ENCODE results near the gene KRTAP12-4.
"Not testable (repeated sequence)": the region's sequence is repeated elsewhere in the genome, so short reads cannot be mapped to it uniquely, and the experiment has no call there.

Gene KRTAP12-4

GRCh38 chr21:44697172-44697810 lies 42.8 kb upstream of the KRTAP12-4 start, which contains the start of gene KRTAP10-12:
Gene KRTAP10-12, plus strand, starts transcription at chr21:44697172. Its CDS starts 30 bp downstream, at chr21:44697202.
- not testable (repeated sequence) for H3K4me1 ChIP-seq (ENCODE audit: insufficient read depth, low read length); H3K9me3 ChIP-seq (ENCODE audit: low read length); H3K27ac ChIP-seq (ENCODE audit: low read depth, low read length); H3K4me3 ChIP-seq (ENCODE audit: low read depth in 1 of 2, low read length in 2 of 2); H3K9ac ChIP-seq (ENCODE audit: low read length); H3K36me3 ChIP-seq (ENCODE audit: insufficient read depth, low read length)
- peaks cover 5 to 43% of the 10 kb centered on the region in 2 donors for H3K27me3 ChIP-seq (ENCODE audit: control insufficient read depth in 1 of 2, insufficient read depth in 2 of 2, low read length in 2 of 2)

- H3K27ac ChIP-seq (ENCODE audit: low read depth, low read length): no peak overlapping the region
Measured at GRCh38 chr21:44696572-44696971, 42.1 kb upstream of the KRTAP12-4 start.

GRCh38 chr21:44695641-44696040 lies 41.2 kb upstream of the KRTAP12-4 start:
- Histone ChIP-seq H3K9me3 (ENCODE audit: low read length) (no peaks in the 10 kb centered on the region), H3K4me3 (ENCODE audit: low read depth in 1 of 2, low read length in 2 of 2) (no peak overlapping the region), H3K9ac (ENCODE audit: low read length) (no peak overlapping the region), H3K27me3 (ENCODE audit: control insufficient read depth in 1 of 2, insufficient read depth in 2 of 2, low read length in 2 of 2) (peaks cover 5 to 30% of the 10 kb centered on the region in 2 donors), H3K27ac (ENCODE audit: low read depth, low read length) (no peak overlapping the region), H3K36me3 (ENCODE audit: insufficient read depth, low read length) (no peaks in the 10 kb centered on the region), H3K4me1 (ENCODE audit: insufficient read depth, low read length) (no peaks in the 10 kb centered on the region)

More at GRCh38 chr21:44696572-44696971, 42.1 kb upstream of the KRTAP12-4 start:
- Histone ChIP-seq H3K4me3 (ENCODE audit: low read depth in 1 of 2, low read length in 2 of 2) (no peak overlapping the region), H3K9me3 (ENCODE audit: low read length) (no peaks in the 10 kb centered on the region), H3K27me3 (ENCODE audit: control insufficient read depth in 1 of 2, insufficient read depth in 2 of 2, low read length in 2 of 2) (peaks cover 5 to 36% of the 10 kb centered on the region in 2 donors), H3K9ac (ENCODE audit: low read length) (no peak overlapping the region), H3K36me3 (ENCODE audit: insufficient read depth, low read length) (no peaks in the 10 kb centered on the region), H3K4me1 (ENCODE audit: insufficient read depth, low read length) (no peaks in the 10 kb centered on the region)

- no peak overlapping the region for H3K27ac ChIP-seq (ENCODE audit: low read depth, low read length)
- H3K9me3 ChIP-seq (ENCODE audit: low read length): no peaks in the 10 kb centered on the region
- H3K4me1 ChIP-seq (ENCODE audit: insufficient read depth, low read length): no peaks in the 10 kb centered on the region
- H3K9ac ChIP-seq (ENCODE audit: low read length): no peak overlapping the region
- no peak overlapping the region for H3K4me3 ChIP-seq (ENCODE audit: low read depth in 1 of 2, low read length in 2 of 2)
- no peaks in the 10 kb centered on the region for H3K36me3 ChIP-seq (ENCODE audit: insufficient read depth, low read length)
- peaks cover 3 to 26% of the 10 kb centered on the region in 2 donors for H3K27me3 ChIP-seq (ENCODE audit: control insufficient read depth in 1 of 2, insufficient read depth in 2 of 2, low read length in 2 of 2)
Measured at GRCh38 chr21:44695184-44695583, 40.7 kb upstream of the KRTAP12-4 start.

GRCh38 chr21:44694776-44695175 lies 40.3 kb upstream of the KRTAP12-4 start:
- Histone ChIP-seq H3K4me3 (ENCODE audit: low read depth in 1 of 2, low read length in 2 of 2) (no peak overlapping the region), H3K27ac (ENCODE audit: low read depth, low read length) (no peak overlapping the region), H3K4me1 (ENCODE audit: insufficient read depth, low read length) (no peaks in the 10 kb centered on the region), H3K9ac (ENCODE audit: low read length) (no peak overlapping the region), H3K9me3 (ENCODE audit: low read length) (no peaks in the 10 kb centered on the region), H3K36me3 (ENCODE audit: insufficient read depth, low read length) (no peaks in the 10 kb centered on the region), H3K27me3 (ENCODE audit: control insufficient read depth in 1 of 2, insufficient read depth in 2 of 2, low read length in 2 of 2) (peaks cover 0 to 23% of the 10 kb centered on the region in 2 donors)

DNA sequence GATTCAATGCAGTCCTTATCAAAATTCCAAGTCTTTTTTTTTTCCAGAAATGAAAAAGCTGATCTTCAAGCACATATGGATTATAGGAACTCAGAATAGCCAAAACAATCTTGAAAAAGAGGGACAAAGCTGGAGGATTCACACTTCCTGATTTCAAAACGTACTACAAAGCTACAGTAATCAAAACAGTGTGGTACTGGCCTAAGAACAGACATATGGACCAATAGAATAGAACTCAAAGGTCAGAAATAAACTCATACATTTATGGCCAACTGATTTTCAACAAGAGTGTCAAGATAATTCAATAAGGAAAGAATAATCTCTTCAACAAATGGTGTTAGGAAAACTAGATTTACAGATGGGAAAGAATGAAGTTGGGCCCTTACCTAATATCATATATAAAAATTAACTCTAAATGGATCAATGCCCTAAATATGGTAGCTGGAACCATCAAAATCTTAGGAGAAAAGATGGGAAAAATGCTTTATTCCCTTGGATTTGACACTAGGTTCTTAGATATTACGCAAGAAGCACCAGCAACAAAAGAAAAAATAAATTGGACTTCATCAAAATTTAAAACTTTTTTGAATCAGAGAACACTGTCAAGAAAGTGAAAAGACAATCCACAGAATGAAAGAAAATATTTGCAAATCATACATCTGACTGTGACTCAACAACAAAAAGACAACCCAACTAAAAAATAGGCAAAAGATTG lies 38.5 kb upstream of the KRTAP12-4 start:
- H3K27me3 ChIP-seq (ENCODE audit: control insufficient read depth in 1 of 2, insufficient read depth in 2 of 2, low read length in 2 of 2): peaks cover 0 to 5% of the 10 kb centered on the region in 2 donors
- H3K9me3 ChIP-seq (ENCODE audit: low read length): no peaks in the 10 kb centered on the region
- no peaks in the 10 kb centered on the region for H3K36me3 ChIP-seq (ENCODE audit: insufficient read depth, low read length)
- H3K27ac ChIP-seq (ENCODE audit: low read depth, low read length): no peak overlapping the region
- no peaks in the 10 kb centered on the region for H3K4me1 ChIP-seq (ENCODE audit: insufficient read depth, low read length)
- no peak overlapping the region for H3K4me3 ChIP-seq (ENCODE audit: low read depth in 1 of 2, low read length in 2 of 2)
- no peak overlapping the region for H3K9ac ChIP-seq (ENCODE audit: low read length)

DNA sequence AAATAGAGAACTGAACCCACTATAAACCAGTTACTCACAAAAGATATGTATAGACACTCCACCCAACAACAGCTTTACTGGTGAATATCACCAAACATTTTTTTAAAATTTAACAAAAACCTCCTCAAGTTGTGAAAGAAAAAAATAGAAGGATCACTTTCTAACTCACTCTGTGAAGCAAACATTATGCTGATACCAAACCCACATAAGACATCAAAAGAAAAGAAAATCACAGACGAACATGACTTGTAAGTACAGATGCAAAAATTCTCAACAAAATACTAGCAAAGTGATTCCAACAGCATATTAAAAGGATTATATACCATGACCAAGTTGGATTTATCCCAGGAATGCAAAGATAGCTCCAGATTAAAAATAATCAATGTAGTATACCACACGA lies 37.2 kb upstream of the KRTAP12-4 start:
- no peak overlapping the region for H3K27ac ChIP-seq (ENCODE audit: low read depth, low read length)
- no peaks in the 10 kb centered on the region for H3K4me1 ChIP-seq (ENCODE audit: insufficient read depth, low read length)
- no peak overlapping the region for H3K9ac ChIP-seq (ENCODE audit: low read length)
- H3K9me3 ChIP-seq (ENCODE audit: low read length): no peaks in the 10 kb centered on the region
- H3K27me3 ChIP-seq (ENCODE audit: control insufficient read depth in 1 of 2, insufficient read depth in 2 of 2, low read length in 2 of 2): no peaks in the 10 kb centered on the region
- H3K4me3 ChIP-seq (ENCODE audit: low read depth in 1 of 2, low read length in 2 of 2): no peak overlapping the region
- H3K36me3 ChIP-seq (ENCODE audit: insufficient read depth, low read length): no peaks in the 10 kb centered on the region

DNA sequence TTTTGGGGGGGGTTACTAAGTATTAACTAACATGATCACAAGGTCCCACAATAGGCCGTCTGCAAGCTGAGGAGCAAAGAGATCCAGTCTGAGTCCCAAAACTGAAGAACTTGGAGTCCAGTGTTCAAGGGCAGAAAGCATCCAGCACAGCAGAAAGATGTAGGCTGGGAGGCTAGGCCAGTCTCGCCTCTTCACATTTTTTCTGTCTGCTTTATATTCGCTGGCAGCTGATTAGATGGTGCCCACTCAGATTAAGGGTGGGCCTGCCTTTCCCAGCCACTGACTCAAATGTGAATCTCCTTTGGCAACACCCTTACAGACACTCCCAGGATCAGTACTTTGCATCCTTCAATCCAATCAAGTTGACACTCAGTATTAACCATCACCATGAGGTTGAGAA lies 35.3 kb upstream of the KRTAP12-4 start:
- not testable (repeated sequence) for H3K27me3 ChIP-seq (ENCODE audit: control insufficient read depth in 1 of 2, insufficient read depth in 2 of 2, low read length in 2 of 2); H3K4me3 ChIP-seq (ENCODE audit: low read depth in 1 of 2, low read length in 2 of 2); H3K9ac ChIP-seq (ENCODE audit: low read length); H3K36me3 ChIP-seq (ENCODE audit: insufficient read depth, low read length); H3K9me3 ChIP-seq (ENCODE audit: low read length); H3K27ac ChIP-seq (ENCODE audit: low read depth, low read length); H3K4me1 ChIP-seq (ENCODE audit: insufficient read depth, low read length)

DNA sequence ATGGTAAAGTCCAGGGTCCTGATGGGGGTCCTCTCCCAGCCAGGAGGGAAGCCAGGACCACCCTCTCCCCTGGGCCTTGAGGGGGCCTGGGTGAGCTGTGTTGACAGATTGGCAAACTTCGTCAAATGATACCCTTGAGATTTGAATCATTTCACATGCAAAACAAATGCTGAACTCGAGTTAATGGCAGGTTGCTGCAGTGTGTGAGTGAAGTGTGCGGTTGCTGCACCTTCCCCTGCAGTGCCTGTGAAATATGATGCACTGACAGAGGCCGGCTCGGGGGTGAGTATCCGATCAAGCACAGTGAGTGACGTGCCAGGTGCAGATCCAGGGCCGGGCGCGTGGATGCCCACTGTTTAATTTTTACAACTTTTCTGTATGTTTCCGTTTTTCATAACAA lies 33.2 kb upstream of the KRTAP12-4 start:
- Histone ChIP-seq H3K27ac (ENCODE audit: low read depth, low read length) (no peak overlapping the region), H3K9ac (ENCODE audit: low read length) (no peak overlapping the region), H3K4me1 (ENCODE audit: insufficient read depth, low read length) (no peaks in the 10 kb centered on the region), H3K9me3 (ENCODE audit: low read length) (no peaks in the 10 kb centered on the region), H3K36me3 (ENCODE audit: insufficient read depth, low read length) (no peaks in the 10 kb centered on the region), H3K27me3 (ENCODE audit: control insufficient read depth in 1 of 2, insufficient read depth in 2 of 2, low read length in 2 of 2) (no peaks in the 10 kb centered on the region), H3K4me3 (ENCODE audit: low read depth in 1 of 2, low read length in 2 of 2) (no peak overlapping the region)

DNA sequence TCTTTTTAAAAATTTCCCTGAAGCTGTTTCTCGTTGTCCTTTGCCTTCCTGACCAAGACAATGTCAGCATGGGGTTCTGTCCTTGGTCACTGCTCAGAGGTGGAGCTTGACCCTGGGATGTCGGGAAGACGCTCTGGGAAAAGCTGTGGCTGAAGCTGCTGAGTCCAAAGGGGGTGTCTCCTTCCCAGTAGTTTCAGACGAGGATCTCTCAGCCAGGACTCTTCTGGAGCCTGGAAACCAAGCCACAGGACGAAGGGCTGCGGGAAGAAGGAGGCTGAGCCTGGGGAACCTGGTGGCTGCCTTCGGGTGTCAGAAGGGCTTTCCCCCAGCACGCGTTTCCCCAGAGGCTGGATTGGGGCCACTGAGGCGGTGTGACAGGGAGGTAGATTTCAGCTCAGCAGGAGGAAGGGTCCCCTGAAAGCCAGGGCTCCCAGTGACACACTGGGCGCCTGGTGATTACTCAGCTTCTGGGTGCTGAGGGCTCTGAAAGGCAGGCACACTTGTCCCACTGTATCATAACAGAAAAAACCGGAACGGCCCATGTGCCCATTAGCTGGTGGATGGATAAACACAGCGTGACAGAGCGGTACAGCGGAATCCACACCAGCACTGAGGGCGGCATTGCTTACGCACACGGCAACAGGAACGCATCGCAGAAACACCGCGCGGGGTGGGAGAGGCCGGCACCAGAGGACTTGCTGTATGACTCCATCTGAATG lies 32.5 kb upstream of the KRTAP12-4 start:
- no peaks in the 10 kb centered on the region for H3K36me3 ChIP-seq (ENCODE audit: insufficient read depth, low read length)
- no peaks in the 10 kb centered on the region for H3K4me1 ChIP-seq (ENCODE audit: insufficient read depth, low read length)
- H3K9ac ChIP-seq (ENCODE audit: low read length): no peak overlapping the region
- H3K27ac ChIP-seq (ENCODE audit: low read depth, low read length): no peak overlapping the region
- H3K27me3 ChIP-seq (ENCODE audit: control insufficient read depth in 1 of 2, insufficient read depth in 2 of 2, low read length in 2 of 2): no peaks in the 10 kb centered on the region
- H3K4me3 ChIP-seq (ENCODE audit: low read depth in 1 of 2, low read length in 2 of 2): no peak overlapping the region
- H3K9me3 ChIP-seq (ENCODE audit: low read length): no peaks in the 10 kb centered on the region

DNA sequence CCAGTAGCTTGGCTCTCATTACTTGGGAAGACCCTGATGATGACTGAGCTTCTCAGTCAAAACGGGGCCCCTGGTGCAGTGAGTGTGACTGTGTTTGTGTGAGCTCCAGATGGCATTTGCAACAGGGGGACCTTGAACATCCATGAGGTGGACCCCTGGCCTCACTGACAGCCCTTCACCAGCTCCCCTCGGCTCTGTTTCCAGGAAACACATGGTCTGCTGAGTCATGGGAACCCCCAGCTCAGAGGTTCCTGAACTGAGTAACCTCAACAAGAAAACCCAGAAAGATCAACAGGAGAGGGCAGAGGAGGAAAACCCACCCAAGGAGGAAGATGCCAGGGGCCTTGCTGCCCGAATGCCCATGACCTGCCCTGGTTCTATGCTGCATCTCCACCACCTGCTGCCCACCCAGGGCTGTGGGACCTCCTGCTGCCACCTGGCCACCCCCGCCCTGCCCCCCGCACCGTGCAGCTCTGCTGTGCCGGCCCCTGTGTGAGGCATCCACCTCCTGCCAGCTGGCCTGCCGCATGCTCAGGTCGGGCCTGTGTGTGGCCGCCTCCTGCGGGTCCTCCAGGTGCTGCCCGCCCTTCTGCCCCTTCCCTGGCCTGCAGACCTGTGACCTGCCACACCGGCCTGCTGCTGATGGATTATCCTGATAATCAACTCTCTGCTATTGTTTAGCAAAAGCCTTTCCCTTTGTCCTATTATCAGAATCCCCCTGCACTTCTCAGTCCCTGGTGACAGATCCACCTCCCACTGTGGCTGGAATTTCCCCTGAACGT lies 31.7 kb upstream of the KRTAP12-4 start:
- no peak overlapping the region for H3K9ac ChIP-seq (ENCODE audit: low read length)
- H3K9me3 ChIP-seq (ENCODE audit: low read length): no peaks in the 10 kb centered on the region
- H3K4me1 ChIP-seq (ENCODE audit: insufficient read depth, low read length): no peaks in the 10 kb centered on the region
- H3K27me3 ChIP-seq (ENCODE audit: control insufficient read depth in 1 of 2, insufficient read depth in 2 of 2, low read length in 2 of 2): no peaks in the 10 kb centered on the region
- H3K27ac ChIP-seq (ENCODE audit: low read depth, low read length): no peak overlapping the region
- no peaks in the 10 kb centered on the region for H3K36me3 ChIP-seq (ENCODE audit: insufficient read depth, low read length)
- H3K4me3 ChIP-seq (ENCODE audit: low read depth in 1 of 2, low read length in 2 of 2): no peak overlapping the region
